Measurements from ENCODE around the gene MUC6. TPM values are rescaled to one million over a fixed set of nuclear protein-coding genes. Genes with fewer than 3 reads are reported as not detected.

MUC6 gene
- total and polyA plus RNA-seq, 10 of the 15 experiments (the other 5 are each of a cell fraction or from before 2014, with no cell fraction given), result 0.03 TPM; not detected in 8

DNA sequence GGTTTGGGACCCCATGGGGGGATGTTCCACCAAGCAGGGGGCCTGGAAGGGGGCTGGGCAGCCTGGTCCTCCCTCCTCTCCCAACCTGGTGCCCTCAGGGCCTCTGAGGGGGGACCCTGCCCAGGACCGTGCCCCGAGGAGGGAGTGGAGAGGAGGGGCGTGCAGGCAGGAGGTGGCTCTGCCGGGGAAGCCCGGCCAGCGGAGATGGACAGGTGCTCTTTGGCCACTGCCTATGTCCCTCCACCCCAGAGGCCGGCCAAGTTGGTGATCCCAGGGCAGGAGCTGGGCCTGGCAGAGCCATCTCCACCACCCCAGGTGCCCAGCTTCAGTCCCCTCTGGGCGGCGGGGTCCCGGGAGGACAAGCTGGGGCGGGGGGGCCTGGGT lies 40.5 kb upstream of the MUC6 start:
- FAIRE-seq, result no peak
- ATAC-seq, result no peak
- in situ Hi-C loops (cut with MboI), result no loop called here

More for the DNA sequence above, 40.5 kb upstream of the MUC6 start:
- Histone ChIP-seq H2AFZ (ENCODE audit: control insufficient read depth, low read depth, low read length) (no peak overlapping the region), H3K4me1 (ENCODE audit: control insufficient read depth, insufficient read depth, low read length) (no peaks in the 10 kb centered on the region), H3K4me3 (no peak overlapping the region), H3K36me3 (ENCODE audit: control insufficient read depth in 2 of 2, insufficient read depth in 2 of 2, low read length in 1 of 2) (no peaks in the 10 kb centered on the region), H3K27ac (ENCODE audit: control insufficient read depth, insufficient read depth) (no peak overlapping the region), H4K20me1 (ENCODE audit: control insufficient read depth, insufficient read depth) (no peaks in the 10 kb centered on the region), H3K4me2 (ENCODE audit: control insufficient read depth, insufficient read depth) (no peak overlapping the region), H3K79me2 (ENCODE audit: control insufficient read depth, insufficient read depth, low read length) (no peaks in the 10 kb centered on the region), H3K27me3 (replicated peaks in 1 of 2; ENCODE audit: control insufficient read depth in 2 of 2, insufficient read depth in 2 of 2, low read length in 1 of 2) (no peaks in the 10 kb centered on the region), H3K9me3 (replicated peaks; ENCODE audit: control insufficient read depth, insufficient read depth, low read length) (no peaks in the 10 kb centered on the region; the same call in 2 of the 3 replicates), H3K9ac (ENCODE audit: control insufficient read depth, insufficient read depth, low read length) (no peak overlapping the region)
- TF ChIP-seq SP1 (IDR thresholded peaks at IDR 0.05; ENCODE audit: low read depth, low read length) (no peak), PML (IDR thresholded peaks at IDR 0.05; ENCODE audit: low read length) (no peak), HDAC6 (IDR thresholded peaks at IDR 0.05; ENCODE audit: unreplicated experiment) (no peak), SUZ12 (IDR thresholded peaks at IDR 0.05; ENCODE audit: unreplicated experiment) (no peak), SMAD1 (IDR thresholded peaks at IDR 0.05; ENCODE audit: low read depth, partially characterized antibody) (no peak), KDM1A (IDR thresholded peaks at IDR 0.05; ENCODE audit: borderline replicate concordance) (no peak), ZNF274 (IDR thresholded peaks at IDR 0.05; ENCODE audit: insufficient read depth, insufficient read length) (no peak), ZSCAN29 (IDR thresholded peaks at IDR 0.05) (no peak), POLR2A (IDR thresholded peaks at IDR 0.05; ENCODE audit: low read depth, low read length) (no peak)
- TF ChIP-seq, protein P1, sequence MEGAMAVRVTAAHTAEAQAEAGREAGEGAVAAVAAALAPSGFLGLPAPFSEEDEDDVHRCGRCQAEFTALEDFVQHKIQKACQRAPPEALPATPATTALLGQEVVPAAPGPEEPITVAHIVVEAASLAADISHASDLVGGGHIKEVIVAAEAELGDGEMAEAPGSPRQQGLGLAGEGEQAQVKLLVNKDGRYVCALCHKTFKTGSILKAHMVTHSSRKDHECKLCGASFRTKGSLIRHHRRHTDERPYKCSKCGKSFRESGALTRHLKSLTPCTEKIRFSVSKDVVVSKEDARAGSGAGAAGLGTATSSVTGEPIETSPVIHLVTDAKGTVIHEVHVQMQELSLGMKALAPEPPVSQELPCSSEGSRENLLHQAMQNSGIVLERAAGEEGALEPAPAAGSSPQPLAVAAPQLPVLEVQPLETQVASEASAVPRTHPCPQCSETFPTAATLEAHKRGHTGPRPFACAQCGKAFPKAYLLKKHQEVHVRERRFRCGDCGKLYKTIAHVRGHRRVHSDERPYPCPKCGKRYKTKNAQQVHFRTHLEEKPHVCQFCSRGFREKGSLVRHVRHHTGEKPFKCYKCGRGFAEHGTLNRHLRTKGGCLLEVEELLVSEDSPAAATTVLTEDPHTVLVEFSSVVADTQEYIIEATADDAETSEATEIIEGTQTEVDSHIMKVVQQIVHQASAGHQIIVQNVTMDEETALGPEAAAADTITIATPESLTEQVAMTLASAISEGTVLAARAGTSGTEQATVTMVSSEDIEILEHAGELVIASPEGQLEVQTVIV (IDR thresholded peaks at IDR 0.05; ENCODE audit: borderline replicate concordance, partially characterized antibody), result no peak
- POLR2A ChIA-PET, result no interaction called here
- no peak for DNase-seq (ENCODE audit: low read depth, low spot score)
- BruUV-seq (replicated peaks), result no TSS peak
- intact Hi-C loops (cut with micrococcal nuclease; ENCODE audit: unreplicated experiment), result no loop called here
- CTCF ChIA-PET, result no interaction called here
- SMC1A ChIA-PET (ENCODE audit: uncharacterized antibody, unreplicated experiment), result no interaction called here
- WGBS (ENCODE audit: insufficient coverage, insufficient replicate concordance, low lambda C conversion rate, missing lambda C conversion rate), result 54% methylated on average over 11 of the region's 11 CpGs
- RAD21 ChIA-PET (ENCODE audit: unreplicated experiment), result no interaction called here
